OCI-LY3 (cell line): Measurements from ENCODE around the gene FHOD3.

Source experiments
- H2AFZ ChIP-seq: fragments of 200-600, 300-600 bp; shearing (Covaris generic); 2 replicates; pipeline ENCODE4 v1.6.0; 2014; ENCODE audit warnings: antibody characterized with exemption, low read depth, low read length
- H3K27ac ChIP-seq: fragments of 200-600, 300-600 bp; sonication (generic); 2 replicates; pipeline ENCODE4 v1.5.1; 2014; ENCODE audit warnings: mild to moderate bottlenecking, low read length, moderate library complexity, mixed read lengths
- H3K27me3 ChIP-seq: fragments of 200-600, 300-600 bp; sonication (generic); 2 replicates; pipeline ENCODE4 v1.6.1; 2014; ENCODE audit warnings: low read depth, low read length, mixed read lengths
- H3K36me3 ChIP-seq: fragments of 200-600, 300-600 bp; sonication (generic); replicated peaks from 2 replicates; pipeline ENCODE3; 2014; ENCODE audit warnings: low read depth, low read length, mixed read lengths
- H3K4me1 ChIP-seq: fragments of 300-600, 200-600 bp; sonication (generic); 2 replicates; pipeline ENCODE4 v1.6.1; 2014; ENCODE audit warnings: low read length, mixed read lengths
- H3K4me2 ChIP-seq: fragments of 200-600, 300-600 bp; sonication (generic); 2 replicates; pipeline ENCODE4 v1.6.1; 2014; ENCODE audit warnings: low read length, mixed read lengths
- H3K4me3 ChIP-seq: fragments of 300-600, 200-600 bp; sonication (generic); 2 replicates; pipeline ENCODE4 v1.5.1; 2014; ENCODE audit warnings: antibody characterized with exemption, mild to moderate bottlenecking, low read length, moderate library complexity
- H3K79me2 ChIP-seq: fragments of 300-600, 200-600 bp; shearing (Covaris generic); 2 replicates; pipeline ENCODE4 v1.6.1; 2014; ENCODE audit warnings: mild to moderate bottlenecking, low read length, mixed read lengths
- H3K9ac ChIP-seq: fragments of 300-600, 200-600 bp; shearing (Covaris generic); 2 replicates; pipeline ENCODE4 v1.6.0; 2014; ENCODE audit warnings: mild to moderate bottlenecking, low read length, moderate library complexity
- H3K9me3 ChIP-seq: fragments of 200-600, 300-600 bp; shearing (Covaris generic); 2 replicates; pipeline ENCODE4 v1.6.1; 2014; ENCODE audit warnings: low read length, mixed read lengths; ENCODE audit not compliant: insufficient read depth
- H4K20me1 ChIP-seq: fragments of 200-600, 300-600 bp; sonication (generic); 2 replicates; pipeline ENCODE4 v1.6.1; 2016; ENCODE audit warnings: low read length, mixed read lengths; ENCODE audit not compliant: insufficient read depth
- CTCF ChIP-seq: fragments of 200-600, 300-600 bp; sonication (generic); IDR thresholded peaks from 2 replicates; pipeline ENCODE4 v1.5.1; 2014; ENCODE audit warnings: antibody characterized with exemption, low read length, low read depth
- EZH2phosphoT487 ChIP-seq: fragments of 200-600 bp; shearing (Covaris generic); IDR thresholded peaks from 2 replicates; pipeline ENCODE4 v1.6.1; 2018; ENCODE audit warnings: antibody characterized with exemption, mixed run types, low read depth

Gene FHOD3

DNA sequence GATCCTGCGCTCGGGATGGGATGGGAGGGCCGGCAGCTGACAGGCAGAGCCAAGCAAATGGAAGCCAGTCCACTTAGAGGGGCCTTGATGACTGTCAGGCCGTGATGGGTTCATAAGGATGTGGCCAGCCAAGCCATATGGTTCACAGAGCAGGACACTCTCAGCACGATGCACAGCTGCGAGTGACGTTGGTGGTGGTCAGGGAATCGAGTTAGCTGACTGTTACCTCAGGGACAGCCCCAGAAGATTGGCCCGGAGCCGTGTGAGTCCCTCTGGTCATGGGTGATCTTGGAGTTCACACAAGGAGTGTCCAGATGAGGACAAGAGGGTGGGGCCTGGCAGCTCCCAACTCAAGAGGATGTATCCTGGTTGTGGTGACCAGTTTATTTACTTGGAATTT is 461.1 kb downstream of the FHOD3 start:
- no peaks in the 10 kb centered on the region for H3K4me1 ChIP-seq

GRCh38 chr18:36759167-36759776 is 461.8 kb downstream of the FHOD3 start:
- H3K4me3 ChIP-seq = no peak overlapping the region
- no peaks in the 10 kb centered on the region for H3K36me3 ChIP-seq
- no peak overlapping the region for H3K27ac ChIP-seq
- H3K9ac ChIP-seq = no peak overlapping the region
- no peaks in the 10 kb centered on the region for H4K20me1 ChIP-seq
- TF ChIP-seq EZH2phosphoT487 = no peak
- peaks cover 5% of the 10 kb centered on the region; the same call in 1 of the 2 replicates for H3K27me3 ChIP-seq
- no peaks in the 10 kb centered on the region for H3K79me2 ChIP-seq
- no peak overlapping the region for H3K4me2 ChIP-seq
- H3K9me3 ChIP-seq = no peaks in the 10 kb centered on the region
- H3K4me1 ChIP-seq = no peaks in the 10 kb centered on the region
- no peak overlapping the region for H2AFZ ChIP-seq

More for the DNA sequence above, 461.1 kb downstream of the FHOD3 start:
- Histone ChIP-seq H3K27ac (no peak overlapping the region), H3K9ac (no peak overlapping the region), H4K20me1 (no peaks in the 10 kb centered on the region), H2AFZ (no peak overlapping the region), H3K4me3 (no peak overlapping the region), H3K27me3 (peaks cover 5% of the 10 kb centered on the region; the same call in 1 of the 2 replicates), H3K4me2 (no peak overlapping the region), H3K79me2 (no peaks in the 10 kb centered on the region), H3K9me3 (no peaks in the 10 kb centered on the region), H3K36me3 (no peaks in the 10 kb centered on the region)
- TF ChIP-seq CTCF (no peak), EZH2phosphoT487 (no peak)

DNA sequence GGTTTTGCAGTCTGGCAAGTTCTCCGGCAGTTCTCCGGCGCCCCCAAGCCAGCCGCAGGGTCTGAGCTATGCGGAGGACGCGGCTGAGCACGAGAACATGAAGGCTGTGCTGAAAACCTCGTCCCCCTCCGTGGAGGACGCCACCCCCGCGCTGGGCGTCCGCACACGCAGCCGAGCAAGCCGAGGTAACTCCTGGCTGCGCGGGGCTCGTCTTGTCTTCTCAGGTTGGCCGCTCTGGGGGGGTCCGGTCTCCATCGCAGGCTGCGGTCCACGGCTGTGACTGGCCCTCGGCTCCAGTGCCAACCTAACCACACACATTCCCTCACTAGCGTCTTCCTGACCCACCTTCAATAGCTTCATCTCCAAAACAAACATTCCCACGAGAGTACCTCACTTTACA is 463.1 kb downstream of the FHOD3 start:
- Histone ChIP-seq H3K9ac (no peak overlapping the region), H3K27me3 (peaks cover 5% of the 10 kb centered on the region; the same call in 1 of the 2 replicates), H3K36me3 (no peaks in the 10 kb centered on the region), H3K4me3 (no peak overlapping the region), H4K20me1 (no peaks in the 10 kb centered on the region), H2AFZ (no peak overlapping the region), H3K4me1 (no peaks in the 10 kb centered on the region), H3K4me2 (no peak overlapping the region), H3K27ac (no peak overlapping the region), H3K9me3 (no peaks in the 10 kb centered on the region), H3K79me2 (no peaks in the 10 kb centered on the region)
- no peak for TF ChIP-seq EZH2phosphoT487
- TF ChIP-seq CTCF = no peak

DNA sequence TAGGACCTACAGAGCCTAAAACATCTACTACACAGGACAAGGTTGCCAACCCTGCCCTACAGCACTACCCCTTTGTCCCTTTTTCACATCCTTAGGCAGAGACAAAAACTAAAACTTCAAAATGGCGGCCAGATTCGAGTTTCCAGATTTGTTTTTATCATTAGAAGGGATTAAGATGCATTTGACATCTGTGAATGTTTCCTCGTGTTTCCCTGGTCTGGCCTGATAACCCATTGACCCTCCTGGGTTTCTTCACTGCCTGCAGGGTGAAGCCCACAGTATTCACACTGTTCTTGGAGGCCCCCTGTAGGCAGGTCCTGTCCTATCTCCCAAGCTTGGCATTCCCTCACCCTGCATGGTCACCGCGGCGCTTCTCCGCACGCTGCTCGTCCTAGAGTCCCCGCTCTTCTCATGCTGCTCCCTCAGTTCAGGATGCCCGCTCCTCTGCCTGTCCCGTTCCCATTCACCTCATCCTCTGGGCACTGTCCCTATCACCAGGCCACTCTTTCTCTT is 463.7 kb downstream of the FHOD3 start:
- Histone ChIP-seq H3K27ac (no peak overlapping the region), H3K9ac (no peak overlapping the region), H2AFZ (no peak overlapping the region)

More for the DNA sequence above, 463.7 kb downstream of the FHOD3 start:
- Histone ChIP-seq H3K27me3 (no peaks in the 10 kb centered on the region), H3K9me3 (no peaks in the 10 kb centered on the region), H3K36me3 (no peaks in the 10 kb centered on the region), H3K4me3 (no peak overlapping the region), H3K4me1 (no peaks in the 10 kb centered on the region), H3K4me2 (no peak overlapping the region), H4K20me1 (no peaks in the 10 kb centered on the region), H3K79me2 (no peaks in the 10 kb centered on the region)
- TF ChIP-seq EZH2phosphoT487 (no peak), CTCF (no peak)
